ENCODE data around the gene CFAP45. TPM values are rescaled to one million over a fixed set of nuclear protein-coding genes. Genes with fewer than 3 reads are reported as not detected.

The CFAP45 gene
- total RNA-seq, 1 donor from 2014 or later = 1.8 TPM

DNA sequence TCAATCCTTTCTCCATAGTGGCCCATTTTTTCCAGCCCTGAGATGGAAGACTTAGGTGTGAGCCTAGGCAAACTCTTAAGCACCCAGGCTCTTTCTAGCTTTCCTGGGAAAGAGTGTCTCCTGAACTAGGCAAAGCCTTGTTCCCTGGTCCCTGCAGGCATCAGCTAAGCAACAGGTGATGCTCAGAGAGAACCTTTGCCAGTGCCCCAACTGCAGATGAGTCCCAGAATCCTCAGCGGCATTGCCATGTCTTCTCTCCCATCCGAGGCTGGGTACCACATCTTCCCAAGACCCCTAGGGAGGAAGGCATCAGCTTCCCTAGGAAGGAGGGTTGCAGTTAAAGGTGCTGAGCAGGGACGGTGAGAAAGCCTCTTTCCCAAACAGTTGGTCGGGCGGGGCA, 29.3 kb downstream of the CFAP45 start:
- H3K27me3 Mint-ChIP-seq = peaks cover 5% of the 10 kb centered on the region
- H3K9me3 Mint-ChIP-seq = no peaks in the 10 kb centered on the region
- ATAC-seq (ENCODE audit: low read depth) (no peak), DNase-seq (no peak)
- ChIA-PET POLR2A (interaction anchor here (0.6 kb wide), 1 partner anchor 20 kb away, joined by 3 read pairs; no protein-coding TSS in a partner anchor), CTCF (no interaction called here)
- H3K27ac Mint-ChIP-seq = no peak overlapping the region
- H3K36me3 Mint-ChIP-seq (ENCODE audit: low read depth) = no peaks in the 10 kb centered on the region
- intact Hi-C loops (cut with micrococcal nuclease) = no loop called here
- TF ChIP-seq, protein P1, sequence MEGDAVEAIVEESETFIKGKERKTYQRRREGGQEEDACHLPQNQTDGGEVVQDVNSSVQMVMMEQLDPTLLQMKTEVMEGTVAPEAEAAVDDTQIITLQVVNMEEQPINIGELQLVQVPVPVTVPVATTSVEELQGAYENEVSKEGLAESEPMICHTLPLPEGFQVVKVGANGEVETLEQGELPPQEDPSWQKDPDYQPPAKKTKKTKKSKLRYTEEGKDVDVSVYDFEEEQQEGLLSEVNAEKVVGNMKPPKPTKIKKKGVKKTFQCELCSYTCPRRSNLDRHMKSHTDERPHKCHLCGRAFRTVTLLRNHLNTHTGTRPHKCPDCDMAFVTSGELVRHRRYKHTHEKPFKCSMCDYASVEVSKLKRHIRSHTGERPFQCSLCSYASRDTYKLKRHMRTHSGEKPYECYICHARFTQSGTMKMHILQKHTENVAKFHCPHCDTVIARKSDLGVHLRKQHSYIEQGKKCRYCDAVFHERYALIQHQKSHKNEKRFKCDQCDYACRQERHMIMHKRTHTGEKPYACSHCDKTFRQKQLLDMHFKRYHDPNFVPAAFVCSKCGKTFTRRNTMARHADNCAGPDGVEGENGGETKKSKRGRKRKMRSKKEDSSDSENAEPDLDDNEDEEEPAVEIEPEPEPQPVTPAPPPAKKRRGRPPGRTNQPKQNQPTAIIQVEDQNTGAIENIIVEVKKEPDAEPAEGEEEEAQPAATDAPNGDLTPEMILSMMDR (IDR thresholded peaks at IDR 0.05) = no peak
- no peak overlapping the region for H3K4me3 Mint-ChIP-seq
- H3K4me1 Mint-ChIP-seq = no peaks in the 10 kb centered on the region

DNA sequence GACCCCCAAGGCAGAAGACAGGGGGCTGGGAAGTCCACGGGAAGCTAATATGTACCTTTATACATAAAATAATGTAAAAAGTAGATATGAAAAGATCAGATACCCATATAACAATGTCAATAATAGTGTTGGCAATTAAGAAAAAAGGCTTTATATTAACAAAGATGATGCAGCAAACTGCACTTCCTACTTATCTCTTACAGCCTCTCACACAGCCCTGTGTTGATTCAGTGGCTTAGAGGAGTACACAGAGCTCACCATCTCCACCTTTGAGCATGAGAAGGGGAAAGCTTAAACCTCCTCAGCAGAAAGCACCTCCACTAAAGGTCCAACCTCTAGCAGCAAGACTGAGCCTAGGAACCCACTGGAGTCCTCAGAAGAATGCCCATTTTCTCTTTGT, 30.4 kb downstream of the CFAP45 start:
- POLR2A ChIA-PET = no interaction called here
- no peaks in the 10 kb centered on the region for H3K9me3 Mint-ChIP-seq

DNA sequence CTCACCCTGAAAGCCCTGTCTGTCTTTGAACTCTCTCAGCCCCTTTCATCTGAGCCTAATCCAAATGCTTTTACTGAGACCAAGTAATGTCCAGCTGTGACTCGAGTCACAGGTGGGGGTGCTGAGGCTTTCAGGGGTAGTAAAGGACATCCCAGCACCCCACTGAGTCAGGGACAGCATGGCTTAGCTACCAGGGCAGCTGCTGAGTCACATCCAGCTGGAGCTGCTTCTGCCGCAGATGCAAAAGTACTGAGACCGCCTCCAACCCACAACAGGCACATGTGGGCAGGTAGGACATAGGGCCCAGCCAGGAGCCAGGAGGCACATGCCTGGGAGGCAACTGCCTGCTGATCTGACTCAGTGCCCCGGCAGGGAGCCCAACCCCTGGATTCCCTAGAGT, 30.8 kb downstream of the CFAP45 start:
- POLR2A ChIA-PET = no interaction called here
- intact Hi-C loops (cut with micrococcal nuclease) = no loop called here
- CTCF ChIA-PET = no interaction called here
- ATAC-seq (ENCODE audit: low read depth) (no peak), DNase-seq (no peak)
- TF ChIP-seq, protein P1 (IDR thresholded peaks at IDR 0.05) = no peak
- Mint-ChIP-seq H3K4me3 (no peak overlapping the region), H3K9me3 (no peaks in the 10 kb centered on the region), H3K27ac (no peak overlapping the region), H3K27me3 (peaks cover 5% of the 10 kb centered on the region), H3K4me1 (no peaks in the 10 kb centered on the region), H3K36me3 (ENCODE audit: low read depth) (no peaks in the 10 kb centered on the region)

More for the DNA sequence above, 30.4 kb downstream of the CFAP45 start:
- H3K27ac Mint-ChIP-seq = no peak overlapping the region
- ATAC-seq (ENCODE audit: low read depth) = no peak
- CTCF ChIA-PET = no interaction called here
- peaks cover 5% of the 10 kb centered on the region for H3K27me3 Mint-ChIP-seq
- TF ChIP-seq, protein P1 (IDR thresholded peaks at IDR 0.05) = no peak
- no peak overlapping the region for H3K4me3 Mint-ChIP-seq
- H3K36me3 Mint-ChIP-seq (ENCODE audit: low read depth) = no peaks in the 10 kb centered on the region
- intact Hi-C loops (cut with micrococcal nuclease) = no loop called here
- DNase-seq = no peak
- H3K4me1 Mint-ChIP-seq = no peaks in the 10 kb centered on the region

DNA sequence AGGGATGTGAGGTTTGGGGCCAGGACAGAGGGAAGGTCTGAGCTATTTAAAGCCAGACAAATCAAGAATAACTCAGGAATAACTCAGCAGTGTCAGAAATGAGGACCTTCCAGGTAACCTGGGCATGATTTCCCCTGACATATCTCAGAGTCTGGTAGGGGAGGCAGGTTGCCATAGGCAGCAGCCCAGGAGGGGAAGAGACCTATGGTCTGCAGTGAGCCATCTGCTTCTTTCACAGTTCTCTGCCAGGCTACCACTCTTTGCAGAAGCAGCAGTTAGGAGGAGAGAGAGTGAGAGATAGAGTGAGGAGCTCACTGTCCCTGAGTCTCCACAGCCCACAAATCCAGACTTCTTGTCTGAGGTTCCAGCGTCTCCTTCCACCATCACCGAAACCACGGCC, 31.2 kb downstream of the CFAP45 start:
- intact Hi-C loops (cut with micrococcal nuclease) = no loop called here
- no peak for ATAC-seq (ENCODE audit: low read depth)
- Mint-ChIP-seq H3K27me3 (peaks cover 5% of the 10 kb centered on the region), H3K9me3 (no peaks in the 10 kb centered on the region), H3K4me3 (no peak overlapping the region), H3K4me1 (no peaks in the 10 kb centered on the region), H3K36me3 (ENCODE audit: low read depth) (no peaks in the 10 kb centered on the region), H3K27ac (no peak overlapping the region)
- DNase-seq = no peak
- TF ChIP-seq, protein P1 (IDR thresholded peaks at IDR 0.05) = no peak
- ChIA-PET POLR2A (no interaction called here), CTCF (no interaction called here)

DNA sequence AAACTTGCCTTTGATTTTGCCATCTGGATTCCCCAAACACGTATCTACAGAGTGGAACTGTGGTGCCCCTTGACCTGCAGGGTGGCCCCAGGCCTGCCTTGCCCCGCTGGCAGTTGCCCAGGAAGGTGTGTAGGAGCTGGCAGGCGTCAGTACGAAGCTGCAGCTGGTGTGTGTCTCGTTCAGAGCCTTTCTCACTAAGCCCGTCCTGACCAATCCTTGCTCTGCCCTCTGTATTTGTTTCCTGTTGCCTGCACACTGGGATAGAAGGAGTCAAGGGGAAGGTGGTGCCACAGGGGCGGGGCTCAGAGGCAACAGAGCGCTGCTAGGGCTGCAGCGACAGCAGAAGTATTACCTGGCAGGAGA, 32.3 kb downstream of the CFAP45 start:
- Mint-ChIP-seq H3K36me3 (ENCODE audit: low read depth) (no peaks in the 10 kb centered on the region), H3K4me3 (no peak overlapping the region), H3K27ac (no peak overlapping the region), H3K4me1 (no peaks in the 10 kb centered on the region), H3K27me3 (peaks cover 5% of the 10 kb centered on the region), H3K9me3 (no peaks in the 10 kb centered on the region)
- intact Hi-C loops (cut with micrococcal nuclease) = no loop called here
- TF ChIP-seq, protein P1 (IDR thresholded peaks at IDR 0.05) = no peak
- no peak for DNase-seq
- ChIA-PET CTCF (no interaction called here), POLR2A (no interaction called here)
- no peak for ATAC-seq (ENCODE audit: low read depth)
